ENCODE data around the gene OTUB2. TPM values are rescaled to one million over a fixed set of nuclear protein-coding genes. Genes with fewer than 3 reads are reported as not detected.

Gene OTUB2
- total RNA-seq, 2 experiments from 2014 or later, result 1.6 to 1.7 TPM

GRCh38 chr14:94026889-94027469 lies 839 bp downstream of the OTUB2 start:
- CTCF ChIA-PET, result interaction anchor here (0.9 to 1.9 kb wide), 3 partner anchors 9 to 154 kb away, joined by 3 to 9 read pairs (median 4); no protein-coding TSS in a partner anchor
- intact Hi-C loops (cut with micrococcal nuclease), result loop anchor here (1.0 to 2.0 kb wide), 4 partner anchors 50 to 147 kb away; partner anchors contain the start of genes ASB2, DDX24, IFI27L1 and IFI27L2
- Mint-ChIP-seq H3K27me3 (ENCODE audit: low read depth) (no peaks in the 10 kb centered on the region), H3K4me1 (ENCODE audit: low read depth) (peaks cover 28% of the 10 kb centered on the region), H3K9me3 (no peaks in the 10 kb centered on the region), H3K4me3 (peak overlapping the region; percentile 54), H3K27ac (no peak overlapping the region), H3K36me3 (ENCODE audit: low read depth) (no peaks in the 10 kb centered on the region)
- no peak for DNase-seq

- H3K27ac Mint-ChIP-seq, result no peak overlapping the region
- H3K9me3 Mint-ChIP-seq, result no peaks in the 10 kb centered on the region
- peak overlapping the region; percentile 33 for H3K4me3 Mint-ChIP-seq
- intact Hi-C loops (cut with micrococcal nuclease), result loop anchor here (2.0 kb wide), 1 partner anchor 51 kb away; the partner anchor contains the start of gene ASB2
- H3K4me1 Mint-ChIP-seq (ENCODE audit: low read depth), result peaks cover 21% of the 10 kb centered on the region
- CTCF ChIA-PET, result interaction anchor here (0.6 to 1.9 kb wide), 7 partner anchors 8 to 156 kb away, joined by 3 to 9 read pairs (median 5); no protein-coding TSS in a partner anchor
- H3K36me3 Mint-ChIP-seq (ENCODE audit: low read depth), result no peaks in the 10 kb centered on the region
- no peak for DNase-seq
- no peaks in the 10 kb centered on the region for H3K27me3 Mint-ChIP-seq (ENCODE audit: low read depth)
Observed at GRCh38 chr14:94027566-94028449, 1.7 kb downstream of the OTUB2 start.

- intact Hi-C loops (cut with micrococcal nuclease), result no loop called here
- H3K27me3 Mint-ChIP-seq (ENCODE audit: low read depth), result no peaks in the 10 kb centered on the region
- peak overlapping the region; percentile 28 for H3K4me3 Mint-ChIP-seq
- no peak overlapping the region for H3K27ac Mint-ChIP-seq
- H3K4me1 Mint-ChIP-seq (ENCODE audit: low read depth), result peaks cover 21% of the 10 kb centered on the region
- CTCF ChIA-PET, result interaction anchor here (0.6 to 1.9 kb wide), 5 partner anchors 8 to 155 kb away, joined by 3 to 9 read pairs (median 5); no protein-coding TSS in a partner anchor
- peak; percentile 48 for DNase-seq
- no peaks in the 10 kb centered on the region for H3K9me3 Mint-ChIP-seq
- no peaks in the 10 kb centered on the region for H3K36me3 Mint-ChIP-seq (ENCODE audit: low read depth)
Observed at GRCh38 chr14:94028450-94028826, 2.3 kb downstream of the OTUB2 start.

DNA sequence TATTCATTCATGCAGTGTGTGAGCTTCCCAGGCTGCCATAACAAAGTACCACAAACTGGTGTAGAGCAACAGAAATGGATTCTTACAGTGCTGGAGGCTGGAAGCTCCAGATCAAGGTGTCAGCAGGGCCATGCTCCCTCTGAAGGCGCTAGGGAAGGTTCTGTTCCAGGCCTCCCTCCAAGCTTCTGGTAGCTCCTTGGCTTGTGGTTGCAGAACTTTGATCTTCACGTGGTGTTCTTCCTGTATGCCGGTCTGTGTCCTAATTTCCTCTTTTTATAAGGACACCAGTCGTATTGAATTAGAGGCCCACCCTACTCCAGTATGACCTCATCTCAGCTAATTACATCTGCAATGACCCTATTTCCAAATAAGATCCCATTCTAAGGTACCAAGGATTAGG lies 3.1 kb downstream of the OTUB2 start:
- H3K27ac Mint-ChIP-seq, result no peak overlapping the region

GRCh38 chr14:94029671-94030203 lies 3.6 kb downstream of the OTUB2 start:
- Mint-ChIP-seq H3K27ac (no peak overlapping the region), H3K4me1 (ENCODE audit: low read depth) (peaks cover 21% of the 10 kb centered on the region), H3K9me3 (no peaks in the 10 kb centered on the region), H3K4me3 (no peak overlapping the region), H3K27me3 (ENCODE audit: low read depth) (no peaks in the 10 kb centered on the region), H3K36me3 (ENCODE audit: low read depth) (no peaks in the 10 kb centered on the region)
- DNase-seq, result no peak
- CTCF ChIA-PET, result interaction anchor here (0.6 to 1.6 kb wide), 3 partner anchors 15 to 107 kb away, joined by 3 to 4 read pairs (median 4); no protein-coding TSS in a partner anchor
- intact Hi-C loops (cut with micrococcal nuclease), result no loop called here

More for the DNA sequence above, 3.1 kb downstream of the OTUB2 start:
- H3K9me3 Mint-ChIP-seq, result no peaks in the 10 kb centered on the region
- no peaks in the 10 kb centered on the region for H3K36me3 Mint-ChIP-seq (ENCODE audit: low read depth)
- no peak overlapping the region for H3K4me3 Mint-ChIP-seq
- no peak for DNase-seq
- CTCF ChIA-PET, result interaction anchor here (0.6 to 1.6 kb wide), 4 partner anchors 14 to 107 kb away, joined by 3 to 5 read pairs (median 4); no protein-coding TSS in a partner anchor
- peaks cover 21% of the 10 kb centered on the region for H3K4me1 Mint-ChIP-seq (ENCODE audit: low read depth)
- intact Hi-C loops (cut with micrococcal nuclease), result no loop called here
- no peaks in the 10 kb centered on the region for H3K27me3 Mint-ChIP-seq (ENCODE audit: low read depth)

- CTCF ChIA-PET, result interaction anchor here (1.6 kb wide), 1 partner anchor 15 kb away, joined by 3 read pairs; no protein-coding TSS in a partner anchor
- no peak overlapping the region for H3K4me3 Mint-ChIP-seq
- H3K27me3 Mint-ChIP-seq (ENCODE audit: low read depth), result no peaks in the 10 kb centered on the region
- no peaks in the 10 kb centered on the region for H3K9me3 Mint-ChIP-seq
- intact Hi-C loops (cut with micrococcal nuclease), result no loop called here
- peaks cover 21% of the 10 kb centered on the region for H3K4me1 Mint-ChIP-seq (ENCODE audit: low read depth)
- no peaks in the 10 kb centered on the region for H3K36me3 Mint-ChIP-seq (ENCODE audit: low read depth)
- H3K27ac Mint-ChIP-seq, result no peak overlapping the region
- DNase-seq, result no peak
Observed at GRCh38 chr14:94030571-94030970, 4.4 kb downstream of the OTUB2 start.

DNA sequence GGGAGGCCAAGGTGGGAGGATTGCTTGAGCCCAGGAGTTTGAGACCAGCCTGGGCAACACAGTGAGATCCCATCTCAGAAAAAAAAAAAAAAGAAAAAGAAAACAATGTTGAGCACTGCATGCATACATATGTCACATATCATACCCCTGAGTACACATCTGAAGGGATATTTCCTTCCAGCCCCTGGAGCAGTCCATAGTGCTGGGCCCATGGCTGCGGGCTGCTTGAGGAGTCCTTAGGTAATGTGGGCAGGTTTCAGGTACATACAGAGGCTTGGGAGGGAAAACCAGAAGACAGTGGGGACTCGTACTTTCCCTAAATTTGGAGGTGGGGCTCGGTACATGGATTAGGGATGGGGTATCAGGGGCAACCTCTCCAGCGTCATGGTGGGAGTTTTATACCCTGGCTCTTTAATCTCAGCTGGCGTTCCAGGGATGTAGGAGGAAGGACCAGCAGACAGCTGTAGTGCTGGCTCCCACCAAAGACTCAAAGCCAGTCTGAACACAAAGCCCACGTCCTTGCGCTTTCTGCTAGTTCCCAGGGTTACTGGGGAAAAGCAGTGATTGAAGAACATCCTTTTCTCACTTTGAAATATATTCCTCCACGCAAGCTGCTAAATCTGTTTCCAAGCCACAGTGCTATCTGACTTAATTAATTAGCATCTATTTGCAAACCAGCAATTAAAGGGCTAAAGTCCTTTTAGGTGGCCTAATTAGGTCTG lies 5.2 kb downstream of the OTUB2 start:
- Mint-ChIP-seq H3K4me3 (no peak overlapping the region), H3K27ac (no peak overlapping the region), H3K4me1 (ENCODE audit: low read depth) (peaks cover 15% of the 10 kb centered on the region), H3K9me3 (no peaks in the 10 kb centered on the region), H3K36me3 (ENCODE audit: low read depth) (no peaks in the 10 kb centered on the region), H3K27me3 (ENCODE audit: low read depth) (no peaks in the 10 kb centered on the region)
- CTCF ChIA-PET, result interaction anchor here (1.1 to 9.2 kb wide), 2 partner anchors 101 to 106 kb away, joined by 3 to 108 read pairs; no protein-coding TSS in a partner anchor
- DNase-seq, result no peak
- intact Hi-C loops (cut with micrococcal nuclease), result no loop called here

- intact Hi-C loops (cut with micrococcal nuclease), result no loop called here
- Mint-ChIP-seq H3K36me3 (ENCODE audit: low read depth) (no peaks in the 10 kb centered on the region), H3K9me3 (no peaks in the 10 kb centered on the region), H3K27me3 (ENCODE audit: low read depth) (no peaks in the 10 kb centered on the region), H3K4me3 (no peak overlapping the region), H3K4me1 (ENCODE audit: low read depth) (peaks cover 18% of the 10 kb centered on the region), H3K27ac (no peak overlapping the region)
- CTCF ChIA-PET, result interaction anchor here (0.8 to 9.2 kb wide), 3 partner anchors 100 to 112 kb away, joined by 3 to 108 read pairs (median 4); no protein-coding TSS in a partner anchor
- no peak for DNase-seq
Observed at GRCh38 chr14:94031883-94032279, 5.7 kb downstream of the OTUB2 start.

DNA sequence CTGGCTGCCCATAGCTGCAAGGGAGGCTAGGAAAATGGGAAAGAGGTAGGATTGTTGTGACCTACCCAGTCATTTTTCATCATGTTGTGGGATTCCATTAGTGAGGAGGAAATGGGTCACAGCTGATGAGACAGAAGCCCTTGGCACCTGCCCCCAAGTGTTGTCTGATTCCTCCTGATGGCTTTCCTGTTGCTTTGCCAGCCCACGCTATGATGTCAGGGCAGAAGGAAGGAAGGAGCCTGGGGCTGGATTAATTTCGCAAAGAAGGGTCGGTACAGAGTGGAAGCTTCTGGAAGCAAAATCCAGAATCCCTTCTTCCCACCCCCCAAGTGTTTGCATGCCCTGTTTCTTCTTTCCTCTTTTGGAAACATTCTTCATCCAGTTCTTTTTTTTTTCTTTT lies 8.7 kb downstream of the OTUB2 start:
- no peak for DNase-seq
- Mint-ChIP-seq H3K36me3 (ENCODE audit: low read depth) (no peaks in the 10 kb centered on the region), H3K9me3 (no peaks in the 10 kb centered on the region), H3K27me3 (ENCODE audit: low read depth) (no peaks in the 10 kb centered on the region), H3K4me1 (ENCODE audit: low read depth) (peaks cover 3% of the 10 kb centered on the region), H3K4me3 (no peak overlapping the region), H3K27ac (no peak overlapping the region)
- intact Hi-C loops (cut with micrococcal nuclease), result no loop called here
- CTCF ChIA-PET, result interaction anchor here (0.9 to 9.2 kb wide), 18 partner anchors 7 to 514 kb away, joined by 3 to 108 read pairs (median 10); partner anchors contain the start of genes DDX24, IFI27L1, IFI27L2 and OTUB2

GRCh38 chr14:94036313-94037167 lies 10.4 kb downstream of the OTUB2 start:
- Mint-ChIP-seq H3K27me3 (ENCODE audit: low read depth) (no peaks in the 10 kb centered on the region), H3K4me1 (ENCODE audit: low read depth) (peaks cover 3% of the 10 kb centered on the region), H3K9me3 (no peaks in the 10 kb centered on the region), H3K4me3 (no peak overlapping the region), H3K36me3 (ENCODE audit: low read depth) (no peaks in the 10 kb centered on the region), H3K27ac (no peak overlapping the region)
- CTCF ChIA-PET, result interaction anchor here (0.8 to 9.2 kb wide), 29 partner anchors 9 to 449 kb away, joined by 3 to 108 read pairs (median 7); partner anchors contain the start of genes DDX24, IFI27L1, IFI27L2 and OTUB2
- peak; percentile 88 for DNase-seq
- intact Hi-C loops (cut with micrococcal nuclease), result loop anchor here (1.0 to 2.0 kb wide), 5 partner anchors 92 to 450 kb away; partner anchors contain the start of gene IFI27L2

Data from activated naive CD4-positive, alpha-beta T cell treated with anti-CD3 and anti-CD28 coated beads for 36 hours (primary cell).